Neural progenitor cell (in vitro differentiated cells): ENCODE measurements around the gene CEND1. TPM values are rescaled to one million over a fixed set of nuclear protein-coding genes. Genes with fewer than 3 reads are reported as not detected.

Source experiments
- DNase-seq: peaks from one replicate; pipeline ENCODE4 v3.0.0-alpha.2; 2016; ENCODE audit warnings: low spot score
- H2AFZ ChIP-seq: fragments of 200-600 bp; sonication (generic); replicated peaks from 2 replicates; pipeline ENCODE4 v1.6.1; 2016; ENCODE audit warnings: antibody characterized with exemption
- H3F3A ChIP-seq: fragments of 200-600 bp; sonication (generic); 2 replicates; pipeline ENCODE4 v1.6.1; 2016; ENCODE audit warnings: antibody characterized with exemption, low read depth
- H3K27ac ChIP-seq: fragments of 200-600 bp; sonication (generic); 2 replicates; pipeline ENCODE4 v1.5.1; 2016; ENCODE audit warnings: mild to moderate bottlenecking
- H3K27me3 ChIP-seq: fragments of 200-600 bp; sonication (generic); 2 replicates; pipeline ENCODE4 v1.6.1; 2016; ENCODE audit warnings: mild to moderate bottlenecking, moderate library complexity
- H3K36me3 ChIP-seq: fragments of 200-600 bp; sonication (generic); 2 replicates; pipeline ENCODE4 v1.5.1; 2016
- H3K4me1 ChIP-seq: fragments of 200-600 bp; sonication (generic); 2 replicates; pipeline ENCODE4 v1.6.1; 2016; ENCODE audit warnings: mixed run types
- H3K4me2 ChIP-seq: fragments of 200-600 bp; sonication (generic); 2 replicates; pipeline ENCODE4 v1.6.1; 2016
- H3K4me3 ChIP-seq: fragments of 200-600 bp; sonication (generic); 2 replicates; pipeline ENCODE4 v1.5.1; 2016
- H3K79me2 ChIP-seq: fragments of 200-600 bp; sonication (generic); 2 replicates; pipeline ENCODE4 v1.6.1; 2016; ENCODE audit warnings: low read depth
- H3K9ac ChIP-seq: fragments of 200-600 bp; sonication (generic); 2 replicates; pipeline ENCODE4 v1.6.1; 2016
- H3K9me3 ChIP-seq: fragments of 200-600 bp; sonication (generic); 2 replicates; pipeline ENCODE4 v1.5.1; 2016; ENCODE audit warnings: low read depth
- H4K20me1 ChIP-seq: fragments of 200-600 bp; sonication (generic); 2 replicates; pipeline ENCODE4 v1.6.1; 2016; ENCODE audit warnings: low read depth
- H3K27ac Mint-ChIP-seq: 3 replicates; pipeline ENCODE4 v1.8.0; 2021; ENCODE audit warnings: mixed read lengths
- H3K27me3 Mint-ChIP-seq: 2 replicates; pipeline ENCODE4 v1.8.0; 2022; ENCODE audit warnings: low read depth, mild to moderate bottlenecking, inconsistent platforms, moderate library complexity, mixed read lengths; ENCODE audit not compliant: insufficient read depth
- H3K36me3 Mint-ChIP-seq: 3 replicates; pipeline ENCODE4 v1.8.0; 2021; ENCODE audit warnings: mixed read lengths
- H3K4me1 Mint-ChIP-seq: 3 replicates; pipeline ENCODE4 v1.8.0; 2021; ENCODE audit warnings: mixed read lengths
- H3K4me3 Mint-ChIP-seq: 3 replicates; pipeline ENCODE4 v1.8.0; 2021; ENCODE audit warnings: mild to moderate bottlenecking, moderate library complexity, mixed read lengths
- H3K9me3 Mint-ChIP-seq: 3 replicates; pipeline ENCODE4 v1.8.0; 2020; ENCODE audit warnings: mixed read lengths
- EZH2 ChIP-seq: fragments of 200-600 bp; sonication (generic); IDR thresholded peaks from 2 replicates; pipeline ENCODE4 v1.6.1; 2017; ENCODE audit warnings: antibody characterized with exemption, mild to moderate bottlenecking, moderate library complexity
- EZH2phosphoT487 ChIP-seq: fragments of 200-600 bp; sonication (generic); IDR thresholded peaks from 2 replicates; pipeline ENCODE4 v1.6.1; 2017; ENCODE audit warnings: antibody characterized with exemption
- total RNA-seq: library from RNA; depleted of rRNA; stranded (reverse); fragments of >200 nt; gene quantifications from 2 replicates; pipeline ENCODE4 v1.2.3, GENCODE V29; 2015; ENCODE audit warnings: low replicate concordance
- TF ChIP-seq, protein P1 (sequence below): fragments of 200-600 bp; sonication (generic); IDR thresholded peaks from 2 replicates; pipeline ENCODE4 v1.5.1; 2017; ENCODE audit warnings: antibody characterized with exemption, mild to moderate bottlenecking

Gene CEND1
- total RNA-seq, 1 donor from 2014 or later: 0.94 TPM

DNA sequence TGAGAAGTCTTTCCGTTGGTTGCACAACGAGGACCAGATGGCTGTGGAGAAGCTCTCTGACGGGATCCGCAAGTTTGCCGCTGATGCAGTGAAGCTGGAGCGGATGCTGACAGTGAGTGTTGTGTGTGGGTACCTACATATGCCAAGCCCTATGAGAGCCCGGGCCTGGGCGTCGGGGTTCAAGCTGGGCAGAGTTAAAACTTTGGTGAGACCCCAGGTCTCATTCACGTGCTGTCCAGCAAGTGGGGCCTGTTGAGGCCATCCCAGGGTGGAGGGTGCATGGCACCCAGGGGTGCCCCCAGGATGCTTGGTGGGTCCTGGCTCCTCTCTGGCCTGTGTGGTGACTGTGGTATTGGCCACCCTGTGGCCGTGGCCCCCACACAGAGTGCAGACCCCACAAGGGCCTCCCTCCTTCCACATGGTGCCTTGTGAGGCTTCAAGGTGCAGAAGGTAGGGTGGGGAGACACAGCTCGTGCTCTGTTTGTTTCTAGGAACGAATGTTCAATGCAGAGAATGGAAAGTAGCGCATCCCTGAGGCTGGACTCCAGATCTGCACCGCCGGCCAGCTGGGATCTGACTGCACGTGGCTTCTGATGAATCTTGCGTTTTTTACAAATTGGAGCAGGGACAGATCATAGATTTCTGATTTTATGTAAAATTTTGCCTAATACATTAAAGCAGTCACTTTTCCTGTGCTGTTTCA, 25.4 kb downstream of the CEND1 start:
- H3K79me2 ChIP-seq: no peaks in the 10 kb centered on the region
- no peak overlapping the region for H3K27ac Mint-ChIP-seq
- H3K4me3 ChIP-seq: no peak overlapping the region
- no peaks in the 10 kb centered on the region for H3K27me3 ChIP-seq
- H3K9me3 ChIP-seq: no peaks in the 10 kb centered on the region
- peaks cover 37% of the 10 kb centered on the region for H3F3A ChIP-seq
- no peak overlapping the region for H3K4me2 ChIP-seq
- TF ChIP-seq, protein P1, sequence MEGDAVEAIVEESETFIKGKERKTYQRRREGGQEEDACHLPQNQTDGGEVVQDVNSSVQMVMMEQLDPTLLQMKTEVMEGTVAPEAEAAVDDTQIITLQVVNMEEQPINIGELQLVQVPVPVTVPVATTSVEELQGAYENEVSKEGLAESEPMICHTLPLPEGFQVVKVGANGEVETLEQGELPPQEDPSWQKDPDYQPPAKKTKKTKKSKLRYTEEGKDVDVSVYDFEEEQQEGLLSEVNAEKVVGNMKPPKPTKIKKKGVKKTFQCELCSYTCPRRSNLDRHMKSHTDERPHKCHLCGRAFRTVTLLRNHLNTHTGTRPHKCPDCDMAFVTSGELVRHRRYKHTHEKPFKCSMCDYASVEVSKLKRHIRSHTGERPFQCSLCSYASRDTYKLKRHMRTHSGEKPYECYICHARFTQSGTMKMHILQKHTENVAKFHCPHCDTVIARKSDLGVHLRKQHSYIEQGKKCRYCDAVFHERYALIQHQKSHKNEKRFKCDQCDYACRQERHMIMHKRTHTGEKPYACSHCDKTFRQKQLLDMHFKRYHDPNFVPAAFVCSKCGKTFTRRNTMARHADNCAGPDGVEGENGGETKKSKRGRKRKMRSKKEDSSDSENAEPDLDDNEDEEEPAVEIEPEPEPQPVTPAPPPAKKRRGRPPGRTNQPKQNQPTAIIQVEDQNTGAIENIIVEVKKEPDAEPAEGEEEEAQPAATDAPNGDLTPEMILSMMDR: no peak
- TF ChIP-seq EZH2phosphoT487 (no peak), EZH2 (no peak)
- peaks cover 15% of the 10 kb centered on the region for H3K36me3 Mint-ChIP-seq
- H3K27me3 Mint-ChIP-seq: peaks cover 6% of the 10 kb centered on the region
- H3K4me3 Mint-ChIP-seq: peak overlapping the region; percentile 22
- H3K4me1 Mint-ChIP-seq: no peaks in the 10 kb centered on the region
- H3K9me3 Mint-ChIP-seq: no peaks in the 10 kb centered on the region
- H3K9ac ChIP-seq: no peak overlapping the region
- no peak for DNase-seq
- H3K36me3 ChIP-seq: no peaks in the 10 kb centered on the region
- H3K27ac ChIP-seq: no peak overlapping the region
- no peak overlapping the region for H2AFZ ChIP-seq
- H4K20me1 ChIP-seq: peaks cover 31% of the 10 kb centered on the region
- H3K4me1 ChIP-seq: no peaks in the 10 kb centered on the region

DNA sequence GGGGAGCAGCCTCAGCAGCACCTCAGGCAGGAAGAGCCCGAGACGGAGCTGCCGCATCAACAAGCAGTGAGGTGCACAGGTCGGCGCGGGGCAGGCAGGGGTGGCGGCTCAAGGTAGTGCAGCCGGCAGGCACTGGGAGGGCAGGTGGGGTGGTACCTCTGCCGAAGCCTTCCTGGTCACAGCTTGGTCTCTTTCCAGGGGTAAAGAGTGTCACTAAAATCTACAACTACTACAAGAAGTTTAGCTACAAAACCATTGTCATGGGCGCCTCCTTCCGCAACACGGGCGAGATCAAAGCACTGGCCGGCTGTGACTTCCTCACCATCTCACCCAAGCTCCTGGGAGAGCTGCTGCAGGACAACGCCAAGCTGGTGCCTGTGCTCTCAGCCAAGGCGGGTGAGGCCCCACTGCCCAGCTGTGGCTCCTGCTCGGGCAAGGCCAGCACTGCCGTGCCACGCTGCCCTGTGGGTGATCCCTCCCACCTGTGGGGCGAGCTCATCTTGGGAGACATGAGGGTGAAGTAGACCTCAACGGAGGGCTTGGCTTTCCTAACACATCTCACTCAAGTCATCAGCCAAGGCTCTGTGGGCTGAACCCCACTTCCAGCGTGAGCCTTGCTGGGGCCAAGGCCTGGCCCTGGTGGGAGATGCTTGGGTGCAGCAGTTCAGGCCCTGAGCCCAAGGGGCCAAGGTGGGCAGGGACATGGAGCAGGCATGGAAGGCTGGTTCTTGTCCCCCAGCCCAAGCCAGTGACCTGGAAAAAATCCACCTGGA, 26.2 kb downstream of the CEND1 start:
- Histone ChIP-seq H3K79me2 (no peaks in the 10 kb centered on the region), H3K4me1 (no peaks in the 10 kb centered on the region), H3K4me2 (no peak overlapping the region), H4K20me1 (peaks cover 31% of the 10 kb centered on the region), H3K27me3 (no peaks in the 10 kb centered on the region), H3K36me3 (no peaks in the 10 kb centered on the region), H3K27ac (no peak overlapping the region), H3K4me3 (no peak overlapping the region), H2AFZ (no peak overlapping the region), H3F3A (peaks cover 37% of the 10 kb centered on the region), H3K9ac (no peak overlapping the region), H3K9me3 (no peaks in the 10 kb centered on the region)
- TF ChIP-seq EZH2 (no peak), EZH2phosphoT487 (no peak)
- TF ChIP-seq, protein P1: no peak
- Mint-ChIP-seq H3K36me3 (peaks cover 15% of the 10 kb centered on the region), H3K27me3 (peaks cover 6% of the 10 kb centered on the region), H3K9me3 (no peaks in the 10 kb centered on the region), H3K27ac (no peak overlapping the region), H3K4me3 (no peak overlapping the region), H3K4me1 (no peaks in the 10 kb centered on the region)
- no peak for DNase-seq

DNA sequence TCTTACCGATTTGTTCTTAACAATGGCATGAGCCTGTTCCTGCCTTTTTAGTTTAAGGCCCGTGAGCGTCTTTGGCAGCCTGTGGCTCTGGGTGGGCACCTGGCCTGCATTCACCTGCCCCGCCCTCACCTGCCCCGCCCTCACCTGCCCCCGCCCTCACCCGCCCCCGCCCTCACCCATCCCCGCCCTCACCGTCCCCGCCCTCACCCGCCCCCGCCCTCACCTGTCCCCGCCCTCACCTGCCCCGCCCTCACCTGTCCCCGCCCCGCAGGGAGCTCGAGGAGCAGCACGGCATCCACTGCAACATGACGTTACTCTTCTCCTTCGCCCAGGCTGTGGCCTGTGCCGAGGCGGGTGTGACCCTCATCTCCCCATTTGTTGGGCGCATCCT, 26.8 kb downstream of the CEND1 start:
- H3K27me3 ChIP-seq: no peaks in the 10 kb centered on the region
- H3K27ac Mint-ChIP-seq: no peak overlapping the region
- H3K4me3 Mint-ChIP-seq: no peak overlapping the region
- H2AFZ ChIP-seq: no peak overlapping the region
- no peaks in the 10 kb centered on the region for H3K79me2 ChIP-seq
- no peaks in the 10 kb centered on the region for H3K4me1 Mint-ChIP-seq
- H3K27ac ChIP-seq: no peak overlapping the region
- peaks cover 7% of the 10 kb centered on the region for H3K27me3 Mint-ChIP-seq
- H4K20me1 ChIP-seq: peaks cover 31% of the 10 kb centered on the region
- peaks cover 37% of the 10 kb centered on the region for H3F3A ChIP-seq
- no peak overlapping the region for H3K9ac ChIP-seq
- H3K36me3 Mint-ChIP-seq: peaks cover 15% of the 10 kb centered on the region
- H3K4me1 ChIP-seq: no peaks in the 10 kb centered on the region
- H3K36me3 ChIP-seq: no peaks in the 10 kb centered on the region
- H3K4me2 ChIP-seq: no peak overlapping the region
- TF ChIP-seq, protein P1: no peak
- no peak for TF ChIP-seq EZH2phosphoT487
- TF ChIP-seq EZH2: no peak
- DNase-seq: no peak
- no peak overlapping the region for H3K4me3 ChIP-seq
- no peaks in the 10 kb centered on the region for H3K9me3 Mint-ChIP-seq
- no peaks in the 10 kb centered on the region for H3K9me3 ChIP-seq
